VCaP (cell line): Measurements from ENCODE around the gene SCYGR2.

Experiments used
- H3K27ac ChIP-seq: fragments of 450-650 bp; 2 replicates; pipeline ENCODE4 v1.5.1; 2017
- CTCF ChIP-seq: fragments of 450-650 bp; conservative IDR thresholded peaks from 2 replicates; pipeline ENCODE4 v1.5.1; 2017; ENCODE audit warnings: mild to moderate bottlenecking, moderate library complexity

SCYGR2 gene

GRCh38 chr2:227617316-227618230 is 18.9 kb downstream of the SCYGR2 start, which contains the start of gene SCYGR4:
SCYGR4 (plus strand) TSS chr2:227617498; CDS start chr2:227617498, 0 bp downstream.
- TF ChIP-seq CTCF, result no peak
- H3K27ac ChIP-seq, result no peak within 1 kb of the TSS

- no peak overlapping the region for H3K27ac ChIP-seq
- no peak for TF ChIP-seq CTCF
These were observed 24.5 kb downstream of the SCYGR2 start for GRCh38 chr2:227623226-227623625.

GRCh38 chr2:227625420-227625819 is 26.7 kb downstream of the SCYGR2 start:
- no peak for TF ChIP-seq CTCF
- H3K27ac ChIP-seq, result no peak overlapping the region

- TF ChIP-seq CTCF, result no peak
- H3K27ac ChIP-seq, result no peak overlapping the region
These were observed 28.0 kb downstream of the SCYGR2 start for GRCh38 chr2:227626580-227627151.

- H3K27ac ChIP-seq, result no peak overlapping the region
- TF ChIP-seq CTCF, result no peak
These were observed 29.1 kb downstream of the SCYGR2 start for GRCh38 chr2:227627769-227628168.

GRCh38 chr2:227629435-227629834 is 30.7 kb downstream of the SCYGR2 start:
- TF ChIP-seq CTCF, result no peak
- H3K27ac ChIP-seq, result no peak overlapping the region

- no peak for TF ChIP-seq CTCF
- H3K27ac ChIP-seq, result no peak overlapping the region
These were observed 31.6 kb downstream of the SCYGR2 start for GRCh38 chr2:227630322-227630721.
